ENCODE results near the gene TNP1.

TNP1 gene

GRCh38 chr2:216885117-216885553, 25.3 kb upstream of the TNP1 start:
- H3K4me3 ChIP-seq (ENCODE audit: low read depth, low read length) = no peak overlapping the region
- no peak for TF ChIP-seq CTCF (IDR thresholded peaks at IDR 0.05; ENCODE audit: control insufficient read depth, extremely low read depth, insufficient read depth)

GRCh38 chr2:216884347-216884746, 24.5 kb upstream of the TNP1 start:
- no peak for DNase-seq (ENCODE audit: low read depth)
- TF ChIP-seq CTCF (IDR thresholded peaks at IDR 0.05; ENCODE audit: control insufficient read depth, extremely low read depth, insufficient read depth) = no peak
- H3K4me3 ChIP-seq (ENCODE audit: low read depth, low read length) = no peak overlapping the region

More at GRCh38 chr2:216885117-216885553, 25.3 kb upstream of the TNP1 start:
- DNase-seq (ENCODE audit: low read depth) = no peak

- no peak for TF ChIP-seq CTCF (IDR thresholded peaks at IDR 0.05; ENCODE audit: control insufficient read depth, extremely low read depth, insufficient read depth)
- H3K4me3 ChIP-seq (ENCODE audit: low read depth, low read length) = no peak overlapping the region
- no peak for DNase-seq (ENCODE audit: low read depth)
Measured at GRCh38 chr2:216882876-216883275, 23.0 kb upstream of the TNP1 start.

- TF ChIP-seq CTCF (IDR thresholded peaks at IDR 0.05; ENCODE audit: control insufficient read depth, extremely low read depth, insufficient read depth) = no peak
- no peak for DNase-seq (ENCODE audit: low read depth)
- H3K4me3 ChIP-seq (ENCODE audit: low read depth, low read length) = no peak overlapping the region
Measured at GRCh38 chr2:216881411-216881810, 21.5 kb upstream of the TNP1 start.

GRCh38 chr2:216880509-216881184, 20.8 kb upstream of the TNP1 start:
- H3K4me3 ChIP-seq (ENCODE audit: low read depth, low read length) = no peak overlapping the region
- TF ChIP-seq CTCF (IDR thresholded peaks at IDR 0.05; ENCODE audit: control insufficient read depth, extremely low read depth, insufficient read depth) = no peak
- DNase-seq (ENCODE audit: low read depth) = no peak

GRCh38 chr2:216879727-216880508, 20.1 kb upstream of the TNP1 start:
- no peak overlapping the region for H3K4me3 ChIP-seq (ENCODE audit: low read depth, low read length)
- TF ChIP-seq CTCF (IDR thresholded peaks at IDR 0.05; ENCODE audit: control insufficient read depth, extremely low read depth, insufficient read depth) = no peak
- no peak for DNase-seq (ENCODE audit: low read depth)

Measured in LNCaP clone FGC (cell line).